Memory B cell (primary cell): ENCODE results near the gene SORBS2.
"Not testable (repeated sequence)": the region's sequence is repeated elsewhere in the genome, so short reads cannot be mapped to it uniquely, and the experiment has no call there.

Source experiments
- ATAC-seq: fragments of 150-1000 bp; cut with Tn5 transposase; 2 replicates; pipeline ENCODE4 v1.10.0; 2021; ENCODE audit warnings: low read depth, mild to moderate bottlenecking, moderate library complexity
- DNase-seq, 2 donors: peaks; one replicate each; pipeline ENCODE4 v3.0.0; 2022; ENCODE audit warnings: low spot score in 2 of 2
- H3K27ac Mint-ChIP-seq: one replicate; pipeline ENCODE4 v1.8.0; 2022; ENCODE audit warnings: mild to moderate bottlenecking, moderate library complexity, mixed read lengths
- H3K27me3 Mint-ChIP-seq: one replicate; pipeline ENCODE4 v1.8.0; 2022; ENCODE audit warnings: mixed read lengths
- H3K36me3 Mint-ChIP-seq: one replicate; pipeline ENCODE4 v1.8.0; 2022; ENCODE audit warnings: mild to moderate bottlenecking, mixed read lengths
- H3K4me1 Mint-ChIP-seq: one replicate; pipeline ENCODE4 v1.8.0; 2022; ENCODE audit warnings: mixed read lengths
- H3K4me3 Mint-ChIP-seq: one replicate; pipeline ENCODE4 v1.8.0; 2022; ENCODE audit warnings: mild to moderate bottlenecking, moderate library complexity, mixed read lengths
- H3K9me3 Mint-ChIP-seq: one replicate; pipeline ENCODE4 v1.8.0; 2022; ENCODE audit warnings: mixed read lengths

The SORBS2 gene

GRCh38 chr4:185567381-185568376, 244.3 kb downstream of the SORBS2 start:
- Mint-ChIP-seq H3K9me3 (no peaks in the 10 kb centered on the region), H3K4me1 (no peaks in the 10 kb centered on the region), H3K27ac (no peak overlapping the region), H3K36me3 (no peaks in the 10 kb centered on the region), H3K4me3 (no peak overlapping the region), H3K27me3 (peaks cover 3% of the 10 kb centered on the region)
- no peak for DNase-seq
- no peak for ATAC-seq

- Mint-ChIP-seq H3K36me3 (no peaks in the 10 kb centered on the region), H3K4me1 (no peaks in the 10 kb centered on the region), H3K4me3 (no peak overlapping the region), H3K9me3 (no peaks in the 10 kb centered on the region), H3K27me3 (peaks cover 4% of the 10 kb centered on the region), H3K27ac (no peak overlapping the region)
- DNase-seq, result no peak
- no peak for ATAC-seq
These were observed 245.0 kb downstream of the SORBS2 start for GRCh38 chr4:185566972-185567371.

- H3K36me3 Mint-ChIP-seq, result no peaks in the 10 kb centered on the region
- ATAC-seq, result no peak
- H3K4me1 Mint-ChIP-seq, result no peaks in the 10 kb centered on the region
- DNase-seq, result no peak
- peaks cover 6% of the 10 kb centered on the region for H3K27me3 Mint-ChIP-seq
- no peaks in the 10 kb centered on the region for H3K9me3 Mint-ChIP-seq
- no peak overlapping the region for H3K4me3 Mint-ChIP-seq
- H3K27ac Mint-ChIP-seq, result no peak overlapping the region
These were observed 245.6 kb downstream of the SORBS2 start for GRCh38 chr4:185566425-185566824.

GRCh38 chr4:185565696-185566095, 246.3 kb downstream of the SORBS2 start:
- no peak for DNase-seq
- Mint-ChIP-seq H3K27me3 (peaks cover 8% of the 10 kb centered on the region), H3K27ac (no peak overlapping the region), H3K4me1 (no peaks in the 10 kb centered on the region), H3K9me3 (no peaks in the 10 kb centered on the region), H3K4me3 (no peak overlapping the region), H3K36me3 (no peaks in the 10 kb centered on the region)
- no peak for ATAC-seq

DNA sequence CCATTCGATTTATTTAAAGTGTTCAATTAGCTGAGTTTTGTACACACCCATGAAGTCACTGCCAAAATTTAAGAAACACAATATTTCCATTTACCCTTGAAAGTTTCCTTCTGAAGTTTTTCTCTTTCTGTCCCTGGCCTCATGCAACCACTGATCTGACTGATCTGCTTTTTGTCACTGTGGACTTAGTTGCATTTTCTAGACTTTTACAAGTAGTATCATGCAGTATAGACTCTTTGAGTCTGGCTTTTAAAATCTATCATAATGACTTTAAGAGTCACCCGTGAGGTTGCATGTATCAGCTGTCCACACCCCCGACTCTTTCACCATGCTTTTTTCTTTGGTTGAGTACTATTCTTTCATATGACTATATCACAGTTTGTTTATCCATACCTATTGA, 247.6 kb downstream of the SORBS2 start:
- Mint-ChIP-seq H3K36me3 (no peaks in the 10 kb centered on the region), H3K4me3 (no peak overlapping the region), H3K27ac (no peak overlapping the region), H3K4me1 (no peaks in the 10 kb centered on the region), H3K9me3 (no peaks in the 10 kb centered on the region), H3K27me3 (peaks cover 11% of the 10 kb centered on the region)
- ATAC-seq, result no peak
- DNase-seq, result no peak

DNA sequence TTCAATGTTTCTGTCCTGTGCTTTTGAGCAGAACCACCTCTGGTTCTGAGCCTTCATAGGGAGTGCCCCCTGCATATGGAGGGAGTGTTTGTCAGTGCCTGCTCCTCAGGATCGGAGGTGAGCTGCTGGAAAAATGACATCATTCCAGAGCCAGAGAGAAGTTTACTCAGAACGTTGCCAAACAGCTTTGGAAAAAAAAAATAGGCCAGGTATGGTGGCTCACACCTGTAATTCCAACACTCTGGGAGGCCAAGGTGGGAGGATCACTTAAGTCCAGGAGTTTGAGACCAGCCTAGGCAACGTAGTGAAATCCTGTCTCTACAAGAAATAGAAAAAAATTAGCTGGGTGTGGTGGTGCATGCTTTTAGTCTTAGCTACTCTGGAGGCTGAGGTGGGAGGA, 249.5 kb downstream of the SORBS2 start:
- Mint-ChIP-seq H3K4me1 (no peaks in the 10 kb centered on the region), H3K9me3 (no peaks in the 10 kb centered on the region), H3K4me3 (no peak overlapping the region), H3K27ac (no peak overlapping the region), H3K27me3 (peaks cover 18% of the 10 kb centered on the region), H3K36me3 (no peaks in the 10 kb centered on the region)
- ATAC-seq (no peak), DNase-seq (no peak)

DNA sequence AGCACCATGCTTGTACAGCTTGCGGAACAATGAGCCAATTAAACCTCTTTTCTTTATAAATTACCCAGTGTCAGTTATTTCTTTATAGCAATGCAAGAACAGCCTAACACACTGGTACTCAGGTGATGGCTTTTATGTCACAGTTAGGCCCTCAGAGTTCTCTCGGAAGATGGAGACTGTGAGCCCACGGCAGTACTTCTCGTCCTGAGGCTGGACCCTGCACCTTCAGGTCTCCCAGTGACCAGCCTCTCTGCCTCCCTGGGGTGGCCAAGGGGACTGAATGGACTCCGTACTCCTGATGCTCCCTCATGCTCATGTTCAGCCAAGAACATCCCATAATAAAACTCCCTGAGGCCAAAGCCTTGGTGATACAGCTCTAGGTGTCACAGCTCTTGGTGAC, 251.7 kb downstream of the SORBS2 start:
- Mint-ChIP-seq H3K27me3 (peaks cover 22% of the 10 kb centered on the region), H3K27ac (no peak overlapping the region), H3K9me3 (peaks cover 5% of the 10 kb centered on the region), H3K4me1 (no peaks in the 10 kb centered on the region), H3K36me3 (peaks cover 2% of the 10 kb centered on the region), H3K4me3 (no peak overlapping the region)
- no peak for DNase-seq
- no peak for ATAC-seq

DNA sequence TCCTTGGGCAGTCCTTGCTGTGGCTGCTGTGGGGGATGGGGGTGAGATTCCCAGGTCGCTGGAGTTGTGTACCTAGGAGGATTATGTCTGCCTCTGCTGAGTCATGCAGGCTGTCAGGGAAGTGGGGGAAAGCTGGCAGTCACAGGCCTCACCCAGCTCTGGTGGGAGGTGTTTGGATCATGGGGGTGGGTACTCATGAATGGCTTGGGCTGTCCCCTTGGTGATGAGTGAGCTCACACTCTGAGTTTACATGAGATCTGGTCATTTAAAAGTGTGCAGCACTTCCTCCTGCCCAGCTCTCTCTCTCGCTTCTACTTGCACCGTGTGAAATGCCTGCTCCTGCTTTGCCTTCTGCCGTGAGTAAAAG, 252.1 kb downstream of the SORBS2 start:
- Mint-ChIP-seq H3K4me3 (no peak overlapping the region), H3K9me3 (peaks cover 5% of the 10 kb centered on the region), H3K27me3 (peaks cover 23% of the 10 kb centered on the region), H3K36me3 (peaks cover 2% of the 10 kb centered on the region), H3K27ac (no peak overlapping the region), H3K4me1 (no peaks in the 10 kb centered on the region)
- no peak for ATAC-seq
- DNase-seq, result no peak

DNA sequence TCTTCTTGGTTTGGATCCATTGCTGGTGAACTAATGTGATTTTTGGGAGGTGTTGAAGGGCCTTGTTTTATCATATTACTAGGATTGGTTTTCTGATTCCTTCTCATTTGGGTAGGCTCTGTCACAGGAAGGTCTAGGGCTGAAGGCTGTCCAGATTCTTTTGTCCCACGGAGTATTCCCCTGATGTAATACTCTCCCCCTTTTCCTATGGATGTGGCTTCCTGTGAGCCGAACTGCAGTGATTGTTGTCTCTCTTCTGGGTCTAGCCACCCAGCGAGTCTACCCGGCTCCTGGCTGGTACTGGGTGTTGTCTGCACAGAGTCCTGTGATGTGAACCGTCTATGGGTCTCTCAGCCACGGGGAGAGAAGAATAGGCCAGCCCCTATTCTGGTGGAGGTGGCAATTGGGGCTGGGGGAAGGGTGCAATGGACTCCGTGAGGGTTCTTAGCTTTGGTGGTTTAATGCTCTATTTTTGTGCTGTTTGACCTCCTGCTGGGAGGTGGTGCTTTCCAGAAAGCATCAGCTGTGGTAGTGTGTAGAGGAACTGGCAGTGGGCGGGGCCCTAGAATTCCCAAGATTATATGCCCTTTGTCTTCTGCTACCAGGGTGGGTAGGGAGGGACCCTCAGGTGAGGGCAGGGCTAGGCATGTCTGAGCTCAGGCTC, 252.6 kb downstream of the SORBS2 start:
- H3K36me3 Mint-ChIP-seq, ATAC-seq: not testable (repeated sequence)
- H3K27me3 Mint-ChIP-seq, result peaks cover 23% of the 10 kb centered on the region

DNA sequence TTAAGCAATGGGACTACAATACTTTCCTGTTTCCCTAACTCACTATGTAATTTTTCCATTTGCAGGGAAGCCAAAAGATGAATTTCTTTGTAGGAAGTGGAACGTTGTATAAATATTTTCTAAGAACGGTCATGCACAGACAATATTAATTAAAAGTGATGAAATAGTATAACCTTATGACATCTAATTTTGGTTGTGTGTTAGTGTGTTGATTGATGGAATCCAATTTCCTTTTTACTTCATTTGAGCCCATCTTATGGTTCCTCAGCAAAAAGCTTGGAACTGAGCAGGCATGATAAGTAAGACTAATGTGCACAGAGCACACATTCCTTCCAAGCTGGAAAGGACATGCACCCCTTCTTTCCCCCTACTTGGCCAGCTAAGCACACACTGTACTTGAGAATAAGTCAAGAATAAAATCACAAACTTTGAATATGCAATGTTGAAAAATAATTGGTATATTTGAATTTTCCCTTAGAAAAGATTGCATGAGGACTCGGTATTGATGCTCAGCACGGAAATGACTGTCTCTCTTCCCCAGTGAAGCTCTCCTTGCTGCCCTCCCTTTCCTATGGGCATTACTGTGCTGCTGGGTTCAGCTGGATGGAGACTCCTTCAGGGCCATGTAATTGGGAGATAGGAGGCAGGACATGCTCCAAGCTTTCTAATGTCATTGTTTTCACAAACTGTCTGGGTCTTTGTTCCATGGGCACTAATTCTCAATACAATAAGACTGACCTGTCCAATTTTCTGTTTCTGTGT, 257.4 kb downstream of the SORBS2 start:
- Mint-ChIP-seq H3K27me3 (peaks cover 13% of the 10 kb centered on the region), H3K4me3 (no peak overlapping the region), H3K27ac (no peak overlapping the region), H3K36me3 (peaks cover 2% of the 10 kb centered on the region), H3K4me1 (no peaks in the 10 kb centered on the region), H3K9me3 (peaks cover 5% of the 10 kb centered on the region)
- ATAC-seq, result no peak
- no peak for DNase-seq

More for the DNA sequence above, 252.6 kb downstream of the SORBS2 start:
- not testable (repeated sequence) for H3K9me3 Mint-ChIP-seq, DNase-seq, H3K4me3 Mint-ChIP-seq, H3K27ac Mint-ChIP-seq, H3K4me1 Mint-ChIP-seq

DNA sequence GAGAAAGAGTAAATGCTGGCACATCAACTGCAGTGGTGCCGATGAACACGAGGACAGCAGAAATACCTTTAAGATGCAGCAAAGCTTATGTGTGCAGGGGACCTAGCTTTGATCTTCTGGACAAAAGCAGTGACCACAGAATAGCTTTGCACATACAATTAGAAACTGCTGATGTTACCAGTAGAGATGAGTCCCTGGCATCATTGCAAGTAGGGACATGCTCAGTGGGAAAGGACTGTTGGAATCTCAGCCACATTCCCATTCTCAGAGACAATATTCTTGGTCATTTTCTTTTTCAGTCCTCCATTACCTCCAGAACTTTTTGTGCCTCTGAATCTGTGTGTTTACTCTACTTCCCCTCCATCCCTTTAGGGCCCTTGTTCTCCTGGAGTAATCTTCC, 259.7 kb downstream of the SORBS2 start:
- H3K4me3 Mint-ChIP-seq, result no peak overlapping the region
- H3K36me3 Mint-ChIP-seq, result peaks cover 2% of the 10 kb centered on the region
- peaks cover 6% of the 10 kb centered on the region for H3K27me3 Mint-ChIP-seq
- no peak overlapping the region for H3K27ac Mint-ChIP-seq
- peaks cover 6% of the 10 kb centered on the region for H3K9me3 Mint-ChIP-seq
- DNase-seq (no peak), ATAC-seq (no peak)
- no peaks in the 10 kb centered on the region for H3K4me1 Mint-ChIP-seq

DNA sequence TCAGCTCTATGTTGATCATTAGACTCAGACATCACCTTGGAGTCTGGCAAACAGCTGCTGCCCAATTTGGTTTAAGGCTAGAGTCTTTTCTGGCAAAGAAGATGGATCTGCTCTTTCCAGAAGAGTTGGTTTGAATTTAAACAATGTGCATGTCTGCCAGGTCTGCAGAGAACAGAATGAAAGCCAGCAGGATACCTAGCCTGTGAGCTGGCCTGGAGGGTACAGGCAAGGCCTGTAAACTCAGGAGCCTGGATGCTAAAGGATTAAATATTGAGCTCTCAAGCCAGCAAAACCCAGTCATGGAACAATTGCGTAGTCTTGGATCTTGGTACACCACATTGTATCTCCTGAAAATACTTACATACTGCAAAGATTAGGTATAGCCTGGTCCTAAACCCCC, 261.1 kb downstream of the SORBS2 start:
- H3K27ac Mint-ChIP-seq, result no peak overlapping the region
- H3K4me3 Mint-ChIP-seq, result no peak overlapping the region
- ATAC-seq (no peak), DNase-seq (no peak)
- no peaks in the 10 kb centered on the region for H3K36me3 Mint-ChIP-seq
- H3K27me3 Mint-ChIP-seq, result peaks cover 5% of the 10 kb centered on the region
- no peaks in the 10 kb centered on the region for H3K4me1 Mint-ChIP-seq
- H3K9me3 Mint-ChIP-seq, result peaks cover 2% of the 10 kb centered on the region

DNA sequence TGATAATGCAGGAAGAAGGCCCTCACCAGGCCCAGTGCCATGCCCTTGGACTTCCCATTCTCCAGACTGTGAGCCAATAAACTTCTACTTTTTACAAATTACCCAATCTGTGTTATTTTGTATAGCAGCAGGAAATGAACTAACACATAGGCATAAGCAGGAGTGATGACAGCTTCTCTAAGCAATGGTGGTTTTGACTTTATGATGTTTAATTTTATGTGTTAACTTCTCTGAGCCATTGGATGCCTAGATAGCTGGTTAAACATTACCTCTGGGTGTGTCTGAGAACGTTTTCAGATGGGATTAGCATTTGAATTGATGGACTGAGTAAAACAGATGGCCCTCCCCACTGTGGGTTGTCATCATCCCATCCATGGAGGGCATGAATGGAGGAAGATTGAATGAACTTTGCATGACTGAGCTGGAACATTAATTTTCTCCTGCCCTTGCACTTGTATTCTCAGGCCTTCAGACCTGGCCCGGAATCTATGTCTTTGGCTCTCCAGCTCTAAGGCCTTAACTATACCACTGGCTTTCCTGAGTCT, 262.8 kb downstream of the SORBS2 start:
- peaks cover 3% of the 10 kb centered on the region for H3K27me3 Mint-ChIP-seq
- H3K4me1 Mint-ChIP-seq, result no peaks in the 10 kb centered on the region
- H3K27ac Mint-ChIP-seq, result no peak overlapping the region
- no peak for DNase-seq
- no peak overlapping the region for H3K4me3 Mint-ChIP-seq
- H3K36me3 Mint-ChIP-seq, result no peaks in the 10 kb centered on the region
- H3K9me3 Mint-ChIP-seq, result peaks cover 1% of the 10 kb centered on the region
- no peak for ATAC-seq

DNA sequence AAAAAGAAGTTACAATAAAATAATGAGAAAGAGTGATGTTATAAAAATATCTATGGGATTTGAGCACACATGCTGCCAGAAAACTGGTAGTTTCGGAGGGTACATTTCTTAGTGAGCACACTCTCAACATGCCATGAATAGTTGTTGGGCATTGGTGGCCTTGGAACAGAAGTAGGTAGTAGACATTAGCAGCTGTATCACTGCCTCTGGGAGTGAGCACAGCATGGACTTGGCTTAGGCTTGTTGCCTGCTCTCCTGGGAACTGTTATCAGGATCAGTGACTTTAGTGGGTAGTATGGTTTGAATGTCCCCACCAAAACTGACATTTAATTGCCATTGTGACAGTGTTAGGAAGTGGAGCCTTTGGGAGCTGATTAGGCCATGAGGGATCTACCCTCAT, 263.4 kb downstream of the SORBS2 start:
- peaks cover 3% of the 10 kb centered on the region for H3K27me3 Mint-ChIP-seq
- no peaks in the 10 kb centered on the region for H3K36me3 Mint-ChIP-seq
- ATAC-seq, result no peak

More for the DNA sequence above, 263.4 kb downstream of the SORBS2 start:
- DNase-seq, result no peak
- no peaks in the 10 kb centered on the region for H3K4me1 Mint-ChIP-seq
- H3K4me3 Mint-ChIP-seq, result no peak overlapping the region
- no peak overlapping the region for H3K27ac Mint-ChIP-seq
- peaks cover 1% of the 10 kb centered on the region for H3K9me3 Mint-ChIP-seq
